ENCODE data around the gene SLC10A7.

Gene SLC10A7

DNA sequence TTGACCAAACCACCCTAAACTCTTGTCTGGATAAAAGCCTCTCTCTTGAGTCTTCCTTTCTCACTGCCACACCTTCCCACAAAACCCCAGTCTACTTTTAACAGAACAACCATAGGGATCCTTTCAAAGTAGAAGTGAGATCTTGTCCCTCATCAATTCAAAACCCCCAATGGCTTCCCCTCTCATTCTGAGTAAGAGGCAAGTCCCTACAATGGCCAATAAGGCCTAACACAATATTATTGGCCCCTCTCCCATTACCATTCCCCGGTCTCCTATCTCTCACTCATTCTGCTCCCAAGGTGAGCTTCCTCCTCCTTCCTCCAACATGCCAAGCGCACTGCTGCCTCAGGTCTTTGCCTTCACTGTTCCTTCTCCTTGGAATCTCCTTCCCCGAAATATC is 250.3 kb downstream of the SLC10A7 start:
- in situ Hi-C loops (cut with MboI; ENCODE audit: low sequenced_read_pairs), result no loop called here

DNA sequence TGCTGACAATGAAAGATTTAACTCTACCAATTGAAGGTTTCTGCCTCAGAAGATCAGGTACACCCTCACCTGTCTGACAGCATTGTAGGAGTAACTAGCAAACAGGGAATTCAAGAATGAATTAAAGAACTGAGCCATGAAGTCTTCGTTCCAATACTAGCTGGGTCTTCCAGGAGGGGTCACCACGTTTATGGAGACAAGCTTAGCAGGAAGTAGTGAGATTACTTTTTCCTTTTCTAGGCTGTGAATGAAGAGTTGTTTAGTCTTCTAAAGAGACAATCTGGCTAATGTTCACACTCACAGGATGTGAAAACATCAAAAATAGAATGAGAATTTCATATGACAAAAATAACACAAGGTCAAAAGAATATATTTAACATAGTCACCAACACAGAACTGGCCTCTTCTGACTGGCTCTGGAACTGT is 252.5 kb downstream of the SLC10A7 start:
- in situ Hi-C loops (cut with MboI; ENCODE audit: low sequenced_read_pairs), result no loop called here

DNA sequence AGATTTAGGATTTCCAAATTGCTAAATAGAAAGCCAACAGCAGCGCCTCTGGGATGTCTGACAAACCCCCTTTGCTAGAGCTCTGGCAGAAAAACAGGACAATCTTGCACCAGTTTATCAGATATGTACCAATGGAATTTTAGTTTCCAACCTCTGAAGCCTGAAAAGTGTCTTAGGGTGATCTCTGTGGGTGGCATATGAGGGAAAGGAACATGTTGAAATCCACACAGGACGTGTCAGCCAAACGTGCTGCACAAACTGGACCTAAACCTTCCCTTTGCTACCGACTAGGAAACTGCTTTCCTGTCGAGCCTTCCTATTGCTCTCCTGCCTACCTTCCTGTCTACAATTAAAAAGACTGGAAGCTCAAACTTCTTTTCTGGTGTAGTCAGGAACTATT is 253.9 kb downstream of the SLC10A7 start:
- in situ Hi-C loops (cut with MboI; ENCODE audit: low sequenced_read_pairs), result no loop called here

DNA sequence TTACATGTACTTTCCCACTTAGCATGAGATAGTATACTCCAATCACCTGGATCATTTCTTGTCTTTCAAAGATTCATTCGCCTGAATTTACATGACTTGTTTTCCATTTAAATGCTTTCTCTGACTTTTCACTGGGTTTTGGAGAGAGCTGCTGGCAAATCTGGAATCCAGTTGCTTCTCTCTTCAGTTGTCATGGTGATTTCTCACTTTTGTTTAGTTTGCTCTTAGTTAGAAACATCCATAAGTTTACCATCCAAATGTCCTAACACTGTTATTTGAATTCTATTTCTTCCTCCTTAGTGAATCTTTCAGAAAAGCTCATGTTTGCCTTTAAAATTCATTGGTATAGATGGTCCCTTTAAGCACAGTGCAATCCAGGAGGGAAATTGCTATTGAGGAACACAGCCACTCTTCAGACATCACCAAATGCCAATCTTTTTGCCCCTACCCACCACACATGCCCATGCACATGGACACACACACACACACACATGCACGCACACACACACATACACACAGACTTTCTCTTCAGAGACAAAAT is 255.7 kb downstream of the SLC10A7 start:
- in situ Hi-C loops (cut with MboI; ENCODE audit: low sequenced_read_pairs), result no loop called here

DNA sequence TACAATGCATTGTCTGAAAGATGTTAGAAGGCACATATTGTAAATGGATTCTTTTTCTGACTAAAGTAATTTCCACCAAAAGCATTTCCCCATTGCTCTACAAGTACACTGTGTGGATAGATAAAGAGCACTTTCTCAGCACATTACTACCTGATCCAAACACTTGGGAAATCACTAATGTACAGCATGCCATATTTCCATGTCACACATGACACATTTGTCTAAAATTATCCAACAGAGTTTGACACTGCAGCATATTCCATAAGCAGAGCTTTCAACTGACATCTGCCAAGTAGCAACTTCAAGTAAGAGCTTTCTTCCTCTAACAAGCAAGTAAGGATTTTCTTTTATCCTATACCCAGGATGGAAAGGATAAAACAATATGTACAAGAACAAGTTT is 257.9 kb downstream of the SLC10A7 start:
- in situ Hi-C loops (cut with MboI; ENCODE audit: low sequenced_read_pairs), result no loop called here

DNA sequence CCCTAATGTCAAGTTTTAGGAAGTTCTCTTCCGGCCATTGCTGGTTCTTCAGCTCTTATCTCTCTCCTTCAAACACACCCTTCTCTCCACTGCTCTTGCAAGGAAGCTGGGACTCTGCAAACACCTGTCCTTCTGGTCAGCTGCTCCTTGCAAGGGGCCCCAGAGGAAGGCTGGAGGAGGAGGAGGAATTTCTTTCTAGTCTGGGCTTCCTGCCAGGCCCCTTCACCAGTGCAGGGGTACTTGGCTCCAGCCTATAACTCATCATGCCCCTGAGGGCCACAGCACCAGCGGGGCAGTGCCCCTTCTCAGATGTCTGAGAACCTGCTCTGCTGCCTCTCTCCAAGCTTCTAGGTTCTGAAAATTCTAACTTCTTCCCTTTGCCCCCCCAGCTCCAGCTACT is 260.7 kb downstream of the SLC10A7 start:
- in situ Hi-C loops (cut with MboI; ENCODE audit: low sequenced_read_pairs), result no loop called here

DNA sequence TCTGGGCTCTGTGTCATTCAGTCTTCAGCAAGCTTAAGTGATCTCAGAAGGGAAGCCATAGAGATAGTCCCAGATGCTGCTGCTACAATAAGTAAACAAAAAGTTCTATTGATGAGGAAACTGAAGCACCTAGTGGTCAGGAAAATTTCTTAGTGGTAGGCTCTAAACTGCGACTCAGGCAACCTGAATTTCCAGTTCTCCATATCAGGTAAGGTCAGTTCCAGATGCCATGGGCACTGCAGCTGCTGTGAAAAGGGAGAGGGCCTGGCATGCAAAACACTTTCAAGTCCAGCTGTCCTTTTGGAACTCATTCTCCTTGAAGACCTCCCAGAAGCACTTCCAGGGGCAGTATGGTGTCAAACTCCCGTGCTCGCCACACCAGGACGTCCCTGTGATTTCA is 261.2 kb downstream of the SLC10A7 start:
- in situ Hi-C loops (cut with MboI; ENCODE audit: low sequenced_read_pairs), result no loop called here

DNA sequence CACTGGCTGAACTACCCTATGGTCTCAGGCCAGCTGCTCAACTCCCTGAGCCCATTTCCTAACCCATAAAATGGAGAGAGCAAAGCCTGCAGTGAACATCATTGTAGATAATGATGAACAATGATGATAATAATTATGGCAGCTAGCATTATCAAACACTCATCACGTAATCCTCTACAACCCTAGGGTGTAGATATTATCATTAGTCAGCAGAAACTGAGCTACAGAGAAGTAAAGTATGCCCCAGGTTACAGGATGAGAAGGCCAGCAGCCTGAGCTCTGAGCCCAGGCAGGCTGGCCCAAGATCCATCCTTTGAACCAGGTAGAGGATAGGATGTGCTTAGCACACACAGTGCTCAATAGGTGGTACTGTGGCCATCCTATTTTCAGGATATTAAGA is 264.2 kb downstream of the SLC10A7 start:
- in situ Hi-C loops (cut with MboI; ENCODE audit: low sequenced_read_pairs), result no loop called here

DNA sequence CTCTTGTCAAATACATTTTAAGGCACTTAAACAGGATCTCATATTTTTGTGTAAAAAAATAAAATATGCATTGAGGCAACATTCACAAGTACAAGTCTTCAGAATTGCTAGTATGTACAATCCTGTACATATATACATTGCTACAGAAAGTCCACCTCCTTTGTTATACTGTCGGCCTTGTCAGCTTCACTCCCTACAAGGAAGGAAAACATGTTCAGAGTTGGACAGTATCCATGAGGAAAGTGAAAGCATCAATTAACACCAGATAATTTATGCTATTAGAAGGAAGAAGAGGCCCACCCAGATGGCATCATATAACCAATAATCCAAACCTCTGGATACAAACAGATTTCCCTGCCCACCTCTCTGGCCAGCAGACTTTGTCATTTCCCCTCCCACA is 265.4 kb downstream of the SLC10A7 start:
- in situ Hi-C loops (cut with MboI; ENCODE audit: low sequenced_read_pairs), result no loop called here

DNA sequence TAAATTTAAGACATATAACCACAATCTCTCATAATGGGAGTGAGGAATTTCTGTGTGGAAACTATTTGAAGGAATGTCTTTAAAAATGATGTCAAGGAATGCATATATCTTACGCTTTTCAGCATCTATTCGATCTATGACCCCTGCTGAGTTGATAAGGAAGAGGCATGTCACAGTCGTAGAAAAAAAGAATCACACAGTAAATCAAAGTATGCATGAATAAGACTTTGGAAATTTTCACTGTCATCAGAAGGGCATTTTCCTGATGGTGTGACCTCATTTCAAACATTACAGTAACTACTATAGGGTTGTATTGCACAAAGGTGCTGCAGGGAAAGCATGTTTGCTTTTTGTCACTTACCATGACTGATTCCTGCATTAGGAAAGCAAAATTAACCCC is 265.9 kb downstream of the SLC10A7 start:
- in situ Hi-C loops (cut with MboI; ENCODE audit: low sequenced_read_pairs), result no loop called here

DNA sequence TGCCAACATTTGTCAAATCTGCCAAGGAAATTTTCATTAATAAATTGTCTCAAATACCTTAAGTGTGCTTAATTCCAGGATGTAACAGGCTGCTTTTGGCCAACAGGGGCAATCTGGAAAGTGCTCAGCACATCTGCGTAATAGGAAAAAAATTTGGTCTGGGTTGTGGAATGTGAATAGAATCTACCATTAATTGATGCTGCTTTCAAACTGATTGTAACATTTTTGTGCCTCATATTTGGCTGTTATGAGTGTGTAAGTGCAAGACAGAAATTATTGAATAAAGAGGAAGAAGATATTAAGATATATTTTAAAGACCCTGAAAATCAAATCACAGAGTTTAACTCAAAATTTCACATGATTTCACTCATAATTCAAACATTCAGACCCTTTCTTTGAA is 266.3 kb downstream of the SLC10A7 start:
- in situ Hi-C loops (cut with MboI; ENCODE audit: low sequenced_read_pairs), result no loop called here

DNA sequence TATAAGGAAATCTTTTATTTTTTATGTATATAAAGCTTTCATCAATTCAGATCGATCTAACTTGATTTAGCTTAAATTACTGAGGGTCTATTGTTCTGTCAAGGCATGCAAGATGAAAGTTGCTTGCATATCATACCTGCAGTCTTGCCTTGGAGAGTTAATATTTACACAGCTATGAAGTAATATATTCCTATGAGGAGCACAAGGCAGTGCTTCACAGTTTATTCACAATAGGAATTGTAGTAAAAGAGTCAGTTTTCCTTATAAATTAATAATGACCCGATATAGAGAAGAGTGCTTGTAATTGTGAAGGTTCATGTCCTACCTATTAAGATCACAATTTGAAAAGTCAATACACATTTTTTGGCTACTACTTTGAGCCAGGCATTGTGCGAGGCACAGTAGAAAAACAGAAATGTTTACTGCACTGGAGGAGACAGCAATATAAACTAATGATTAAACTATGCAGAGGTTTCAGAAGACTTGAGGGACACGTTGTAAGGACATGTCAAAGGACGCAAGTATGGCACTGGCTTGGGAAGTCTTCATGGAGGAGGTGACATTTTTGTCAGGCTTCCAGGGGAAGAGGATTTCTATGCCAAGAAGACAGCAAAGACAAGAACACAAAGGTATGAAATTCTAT is 268.6 kb downstream of the SLC10A7 start:
- in situ Hi-C loops (cut with MboI; ENCODE audit: low sequenced_read_pairs), result no loop called here

DNA sequence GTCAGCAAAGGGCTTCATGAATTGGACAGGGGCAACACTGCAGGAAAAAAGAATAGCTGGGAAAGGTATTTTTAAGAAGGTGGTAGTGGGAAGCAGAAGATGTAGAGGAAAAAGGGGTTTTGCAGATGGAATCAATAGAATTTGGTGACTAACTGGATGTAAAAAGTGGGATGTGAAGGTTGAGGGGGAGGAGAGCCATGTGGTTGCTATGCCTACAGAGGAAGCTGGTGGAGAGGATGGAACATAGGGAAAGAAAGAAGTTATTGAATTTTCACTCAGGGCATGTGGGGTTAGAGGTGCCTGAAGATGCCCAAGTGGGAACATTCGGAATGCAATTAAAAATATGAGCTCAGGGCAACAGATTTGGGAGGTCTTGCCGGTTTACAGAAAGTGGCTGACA is 274.4 kb downstream of the SLC10A7 start:
- in situ Hi-C loops (cut with MboI; ENCODE audit: low sequenced_read_pairs), result no loop called here

DNA sequence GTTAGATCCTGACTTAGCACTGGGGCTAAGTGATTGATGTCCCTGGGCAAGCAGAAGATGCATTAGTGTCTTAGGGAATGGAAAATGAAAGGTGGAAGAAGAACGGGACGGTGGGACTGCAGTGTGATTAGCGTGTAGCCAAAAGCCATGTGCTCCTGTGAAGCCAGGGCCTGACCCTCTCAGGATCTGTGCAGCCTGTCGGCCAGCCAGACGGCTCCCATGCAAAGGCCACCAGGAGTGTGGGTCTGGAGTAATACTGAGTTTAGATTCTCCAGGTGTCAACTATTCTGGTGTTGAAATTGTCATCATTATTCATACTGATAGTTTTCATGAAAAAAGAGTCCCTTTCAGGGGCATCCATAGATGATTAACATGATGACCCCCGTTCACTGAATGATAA is 275.4 kb downstream of the SLC10A7 start:
- in situ Hi-C loops (cut with MboI; ENCODE audit: low sequenced_read_pairs), result no loop called here

DNA sequence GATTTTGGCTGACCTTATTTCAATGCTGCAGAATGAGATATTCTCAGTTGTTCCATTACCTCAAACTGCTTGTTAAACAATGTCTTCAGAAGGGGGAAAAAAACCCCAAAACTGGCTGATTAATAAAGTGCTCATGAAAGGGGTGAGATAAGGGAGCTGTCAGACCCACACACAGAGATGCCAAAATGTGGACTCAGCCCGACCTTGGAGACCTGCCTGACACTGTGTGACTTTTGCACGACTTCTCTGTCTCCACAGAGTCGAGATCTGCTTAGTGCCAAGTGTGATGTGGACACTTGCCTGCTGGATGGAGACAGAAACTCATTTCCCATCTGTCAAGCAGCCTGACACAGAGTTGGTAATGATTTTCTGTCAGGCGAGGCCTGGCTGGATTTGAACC is 275.9 kb downstream of the SLC10A7 start:
- in situ Hi-C loops (cut with MboI; ENCODE audit: low sequenced_read_pairs), result no loop called here

DNA sequence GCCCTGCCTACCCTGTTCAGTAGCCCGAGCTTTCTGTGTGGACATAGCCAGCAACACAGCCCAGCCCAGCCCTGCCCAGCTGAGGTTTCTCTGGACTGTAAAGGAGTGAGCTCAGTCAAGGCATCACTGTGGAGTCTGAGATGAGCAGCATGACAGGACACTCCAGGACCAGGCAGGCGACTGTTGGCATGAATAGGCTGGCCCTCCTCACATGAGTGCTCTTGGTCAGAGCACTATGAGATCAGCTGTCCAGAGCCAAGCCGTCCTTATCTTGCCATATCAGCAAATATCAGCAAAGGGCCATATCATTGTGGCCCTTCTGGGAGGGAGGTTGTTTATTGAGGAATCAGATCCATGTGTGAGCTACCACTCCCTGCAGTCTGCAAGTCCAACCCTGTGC is 276.5 kb downstream of the SLC10A7 start:
- in situ Hi-C loops (cut with MboI; ENCODE audit: low sequenced_read_pairs), result no loop called here

DNA sequence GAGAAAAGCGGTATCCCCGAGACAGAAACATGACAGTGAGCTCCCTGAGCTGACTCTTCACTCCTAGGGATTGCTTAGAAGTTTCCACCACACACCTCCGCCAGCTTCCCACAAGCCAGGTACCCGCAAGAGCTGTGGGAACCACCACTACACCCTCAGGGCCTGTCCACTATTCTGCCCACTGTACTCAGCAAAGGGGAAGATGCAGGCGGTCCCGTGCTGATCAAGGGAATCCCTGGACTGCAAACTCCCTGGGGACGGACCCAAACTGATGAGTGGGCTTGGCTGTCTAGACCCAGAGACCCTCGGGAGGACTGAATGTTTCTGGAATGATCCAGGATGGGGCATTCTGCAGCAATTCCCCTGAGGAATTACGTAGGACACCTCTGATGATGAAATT is 277.2 kb downstream of the SLC10A7 start:
- in situ Hi-C loops (cut with MboI; ENCODE audit: low sequenced_read_pairs), result no loop called here

DNA sequence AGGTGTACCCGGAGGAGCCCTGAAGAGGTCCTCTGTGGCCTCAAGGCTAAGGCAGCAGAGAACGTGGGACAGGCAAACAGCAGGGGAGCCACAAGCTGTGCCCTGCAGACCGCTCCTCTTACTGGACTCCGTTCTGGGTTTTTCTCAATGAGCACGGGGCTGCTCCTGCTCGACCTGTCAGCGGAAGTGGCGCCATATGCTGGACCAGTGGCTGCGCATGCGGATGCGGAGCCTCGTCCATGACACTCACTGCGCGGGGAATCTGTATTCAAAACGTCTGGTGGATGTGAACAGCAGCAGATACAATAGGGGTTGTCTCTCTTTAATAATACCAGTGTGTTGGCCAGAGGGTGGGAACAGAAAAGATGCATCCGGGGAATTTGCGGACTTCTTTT is 277.9 kb downstream of the SLC10A7 start:
- in situ Hi-C loops (cut with MboI; ENCODE audit: low sequenced_read_pairs), result no loop called here

DNA sequence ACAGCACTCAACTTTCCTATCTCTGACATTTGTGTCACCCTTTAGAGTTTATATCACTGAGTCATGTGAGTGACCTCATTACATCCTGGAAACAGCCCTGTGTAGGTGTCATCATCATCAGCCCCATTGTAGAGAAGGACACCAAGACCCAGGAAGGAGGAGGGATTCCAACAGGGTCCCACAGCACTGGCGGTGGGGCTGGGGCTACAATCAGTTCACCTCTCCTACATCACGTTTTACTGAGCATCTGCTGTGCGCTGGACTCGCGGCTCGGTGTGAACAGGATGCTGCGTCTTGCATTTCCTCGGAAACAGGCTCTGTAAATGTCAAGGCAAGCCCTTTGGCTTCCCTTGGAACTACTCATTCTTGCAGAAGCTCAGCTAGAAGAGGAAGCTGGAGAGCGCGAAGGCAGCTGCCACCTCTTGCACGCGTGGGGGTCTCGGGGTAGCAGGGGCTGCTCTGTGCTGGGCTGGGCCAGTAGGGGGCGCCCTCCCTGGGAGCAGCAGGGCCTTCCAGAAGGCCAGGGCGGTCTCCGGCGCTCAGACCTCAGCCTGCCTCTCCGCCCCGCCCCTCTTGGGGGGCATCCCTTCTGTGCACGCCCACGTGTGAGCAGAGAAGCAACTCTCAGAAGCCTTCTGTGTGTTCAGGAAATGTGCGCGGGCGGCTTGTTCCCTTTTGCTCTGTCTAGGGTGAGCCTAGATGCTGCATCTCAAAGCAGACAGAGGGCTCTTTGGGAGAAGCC is 278.4 kb downstream of the SLC10A7 start:
- in situ Hi-C loops (cut with MboI; ENCODE audit: low sequenced_read_pairs), result no loop called here

DNA sequence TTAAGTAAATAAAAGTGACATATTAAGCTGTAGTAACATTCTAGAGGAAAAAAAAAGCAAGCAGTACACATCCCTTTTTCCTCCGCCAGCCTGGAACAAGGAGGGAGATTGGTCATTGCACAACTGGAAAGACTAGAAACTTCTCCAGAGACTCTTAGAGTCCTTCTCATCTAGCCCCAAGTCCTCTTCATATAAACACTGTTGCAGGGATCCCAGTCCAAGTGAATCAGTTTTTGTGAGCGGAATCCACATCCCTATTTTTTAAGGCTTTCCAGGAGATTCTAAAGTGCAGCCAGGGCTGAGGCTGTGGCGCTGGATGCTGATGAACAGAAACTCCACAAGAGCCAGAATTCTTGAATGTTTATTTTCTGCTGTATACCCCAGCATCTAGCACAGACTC is 283.6 kb downstream of the SLC10A7 start:
- in situ Hi-C loops (cut with MboI; ENCODE audit: low sequenced_read_pairs), result no loop called here

DNA sequence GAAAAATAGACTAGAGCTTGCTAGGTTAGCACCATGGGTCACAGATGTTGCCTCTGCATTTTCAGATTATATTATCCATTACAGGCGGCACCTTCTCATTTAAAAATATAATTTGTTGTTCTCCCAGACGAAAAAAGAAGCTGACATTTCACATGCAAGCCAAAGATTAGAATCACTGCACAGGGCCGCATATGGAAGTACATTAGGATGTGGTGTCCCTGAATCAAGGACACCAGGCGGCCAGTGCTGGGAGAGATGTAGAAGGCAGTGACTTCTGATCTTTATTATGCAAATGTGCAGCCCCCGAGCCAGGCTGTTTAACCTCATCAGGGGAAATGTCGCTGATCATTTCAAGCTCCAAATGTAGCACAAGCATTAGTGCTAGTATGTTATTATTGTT is 284.6 kb downstream of the SLC10A7 start:
- in situ Hi-C loops (cut with MboI; ENCODE audit: low sequenced_read_pairs), result no loop called here

DNA sequence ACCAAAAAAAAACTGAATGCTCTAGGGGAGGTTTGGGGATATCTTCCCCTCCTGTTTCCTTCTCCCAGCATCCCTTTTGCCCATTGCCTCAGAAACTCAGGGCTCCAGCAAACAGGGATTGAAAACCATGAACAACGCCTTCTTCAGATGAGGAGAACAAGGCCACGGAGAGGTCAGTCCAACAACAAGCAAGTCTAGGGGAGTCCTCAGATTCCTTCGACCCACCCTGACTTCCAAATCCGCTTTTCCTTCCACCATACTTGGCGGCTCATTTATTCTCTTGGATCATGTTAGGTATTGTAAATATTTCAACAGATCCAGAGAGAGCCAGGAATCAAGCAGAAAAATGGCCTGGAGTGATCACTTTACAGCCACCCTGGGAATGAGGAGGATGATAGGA is 285.5 kb downstream of the SLC10A7 start:
- in situ Hi-C loops (cut with MboI; ENCODE audit: low sequenced_read_pairs), result no loop called here

Data from HL-60/S4 treated with retinoic acid at 250 ng/mL for 4 days and 3 days (cell line).